ENCODE results near the gene KCNQ5.

The KCNQ5 gene

DNA sequence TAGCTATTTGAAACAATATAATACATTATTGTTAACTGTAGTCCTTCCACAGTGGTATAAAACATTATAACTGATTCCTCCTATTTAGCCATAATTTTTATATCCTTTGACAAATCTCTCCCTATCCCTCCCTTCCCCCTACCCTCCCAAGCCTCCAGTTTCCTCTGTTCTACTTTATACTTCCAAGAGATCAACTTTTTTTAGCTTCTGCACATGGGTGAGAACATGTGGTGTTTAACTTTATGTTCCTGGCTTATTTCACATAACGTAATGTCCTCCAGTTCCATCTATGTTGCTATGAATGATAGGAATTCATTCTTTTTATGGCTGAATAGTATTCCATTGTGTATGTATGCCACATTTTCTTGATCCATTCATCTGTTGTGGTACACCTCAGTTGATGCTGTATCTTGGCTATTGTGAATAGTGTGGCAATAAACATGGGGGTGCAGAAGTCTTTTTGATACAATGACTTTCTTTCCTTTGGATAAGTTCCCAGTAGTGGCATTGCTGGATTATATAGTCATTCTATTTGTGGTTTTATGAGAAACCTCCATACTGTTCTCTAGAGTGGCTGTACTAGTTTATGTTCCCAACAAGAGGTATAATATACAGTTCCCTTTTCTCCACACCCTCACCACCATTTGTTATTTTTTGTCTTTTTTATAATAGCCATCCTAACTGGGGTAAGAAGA is 205.0 kb downstream of the KCNQ5 start:
- H3K4me3 ChIP-seq (ENCODE audit: low read length), result no peak overlapping the region
- TF ChIP-seq ZNF274 (IDR thresholded peaks at IDR 0.05; ENCODE audit: low read depth, low read length), result no peak

GRCh38 chr6:72828904-72829303 is 207.0 kb downstream of the KCNQ5 start:
- no peak overlapping the region for H3K4me3 ChIP-seq (ENCODE audit: low read length)
- TF ChIP-seq ZNF274 (IDR thresholded peaks at IDR 0.05; ENCODE audit: low read depth, low read length), result no peak

DNA sequence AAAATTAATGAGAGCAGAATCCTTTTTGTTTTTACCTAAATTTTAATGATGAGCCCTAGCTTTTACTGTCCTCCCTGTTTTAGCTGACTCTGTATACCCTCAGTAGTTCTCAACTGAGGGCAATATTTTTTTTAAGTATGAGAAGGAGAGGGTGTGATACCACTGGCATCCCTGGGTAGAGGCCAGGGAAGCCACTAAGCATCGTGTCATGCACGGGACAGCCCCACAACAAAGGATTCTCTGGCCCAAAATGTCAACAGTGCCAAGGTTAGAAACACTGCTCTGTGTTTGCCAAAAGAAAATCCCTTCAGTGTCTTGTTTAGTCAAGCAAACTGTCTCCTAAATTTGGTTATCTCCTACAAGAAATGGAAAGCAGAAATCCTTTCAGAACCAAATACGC is 210.4 kb downstream of the KCNQ5 start:
- no peak for TF ChIP-seq ZNF274 (IDR thresholded peaks at IDR 0.05; ENCODE audit: low read depth, low read length)
- H3K4me3 ChIP-seq (ENCODE audit: low read length), result no peak overlapping the region

DNA sequence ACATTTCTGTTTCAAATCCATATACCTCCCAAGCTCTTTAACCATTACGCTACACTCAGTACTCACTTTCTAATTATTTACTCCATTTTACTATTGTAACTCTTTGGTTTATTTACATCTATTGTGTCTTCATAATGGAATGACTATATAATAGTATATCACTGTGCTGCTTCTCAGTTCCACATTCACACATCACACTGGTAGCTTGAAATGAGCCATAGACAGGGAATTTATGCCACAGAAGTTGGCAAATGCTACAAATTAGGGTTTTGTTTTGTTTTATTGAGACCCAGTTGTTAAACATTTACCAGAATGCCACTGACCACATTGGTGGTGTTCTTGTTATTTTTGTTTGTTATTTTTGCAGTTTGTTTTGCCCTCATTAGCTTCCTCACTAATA is 213.9 kb downstream of the KCNQ5 start:
- TF ChIP-seq ZNF274 (IDR thresholded peaks at IDR 0.05; ENCODE audit: low read depth, low read length), result no peak
- H3K4me3 ChIP-seq (ENCODE audit: low read length), result no peak overlapping the region

GRCh38 chr6:72836971-72837370 is 215.1 kb downstream of the KCNQ5 start:
- H3K4me3 ChIP-seq (ENCODE audit: low read length), result no peak overlapping the region
- no peak for TF ChIP-seq ZNF274 (IDR thresholded peaks at IDR 0.05; ENCODE audit: low read depth, low read length)

GRCh38 chr6:72841195-72841594 is 219.3 kb downstream of the KCNQ5 start:
- H3K4me3 ChIP-seq (ENCODE audit: low read length), result no peak overlapping the region
- no peak for TF ChIP-seq ZNF274 (IDR thresholded peaks at IDR 0.05; ENCODE audit: low read depth, low read length)

DNA sequence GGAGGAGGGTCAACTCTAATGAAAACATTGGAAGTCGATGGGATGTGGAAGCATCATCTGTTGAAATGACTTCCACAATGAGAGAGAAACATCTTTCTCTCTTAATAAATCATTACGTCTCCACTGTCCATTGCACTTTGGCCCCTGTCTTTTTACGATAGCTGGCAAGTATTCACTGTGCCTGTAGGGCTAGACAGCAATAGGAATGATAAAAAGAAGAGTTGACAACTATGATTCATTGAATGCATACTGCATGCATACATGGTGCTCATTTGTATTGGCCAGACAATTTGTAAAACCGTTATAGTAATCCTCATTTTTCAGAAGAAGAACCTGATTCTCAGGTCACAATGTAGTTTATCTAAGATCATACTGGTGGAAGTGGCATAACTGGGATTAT is 220.3 kb downstream of the KCNQ5 start:
- TF ChIP-seq ZNF274 (IDR thresholded peaks at IDR 0.05; ENCODE audit: low read depth, low read length), result no peak
- no peak overlapping the region for H3K4me3 ChIP-seq (ENCODE audit: low read length)

- TF ChIP-seq ZNF274 (IDR thresholded peaks at IDR 0.05; ENCODE audit: low read depth, low read length), result no peak
- no peak overlapping the region for H3K4me3 ChIP-seq (ENCODE audit: low read length)
Measured at GRCh38 chr6:72844614-72845013, 222.8 kb downstream of the KCNQ5 start.

DNA sequence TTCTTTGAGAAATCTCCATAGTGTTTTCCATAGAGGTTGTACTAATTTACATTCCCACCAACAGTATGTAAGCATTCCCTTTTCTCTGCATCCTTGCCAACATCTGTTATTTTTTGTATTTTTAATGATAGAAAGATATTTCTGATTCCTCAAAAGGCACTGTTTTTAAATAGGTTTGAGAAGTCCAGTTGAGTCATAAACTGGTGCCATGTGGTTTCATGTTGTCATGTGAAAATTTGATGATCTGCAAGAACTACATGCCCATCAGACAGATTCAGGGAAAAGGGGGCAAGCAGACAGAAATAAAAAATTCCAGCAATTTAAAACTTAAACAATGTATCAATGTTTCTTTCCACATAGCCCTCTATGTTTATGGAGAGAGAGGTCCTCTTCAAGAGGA is 227.5 kb downstream of the KCNQ5 start:
- H3K4me3 ChIP-seq (ENCODE audit: low read length), result no peak overlapping the region
- no peak for TF ChIP-seq ZNF274 (IDR thresholded peaks at IDR 0.05; ENCODE audit: low read depth, low read length)

DNA sequence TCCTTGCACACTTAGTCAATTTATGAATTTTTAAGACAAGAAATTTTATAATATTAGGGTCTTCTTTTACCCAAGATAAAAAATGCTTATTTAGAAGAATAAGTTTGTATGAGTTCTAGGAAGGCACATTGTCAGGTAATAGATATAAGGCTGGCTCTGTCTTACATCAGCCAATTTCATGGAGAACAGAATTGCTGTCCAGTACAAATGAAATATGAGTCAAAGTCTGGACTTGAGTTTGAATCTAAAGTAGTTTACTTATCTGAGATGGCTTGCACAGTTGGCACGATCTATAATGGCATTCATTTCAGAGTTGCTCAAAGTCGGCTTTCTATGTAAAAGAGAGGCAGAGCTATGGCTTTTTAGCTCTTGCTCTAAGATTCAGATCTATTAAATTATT is 228.2 kb downstream of the KCNQ5 start:
- no peak for TF ChIP-seq ZNF274 (IDR thresholded peaks at IDR 0.05; ENCODE audit: low read depth, low read length)
- H3K4me3 ChIP-seq (ENCODE audit: low read length), result no peak overlapping the region

DNA sequence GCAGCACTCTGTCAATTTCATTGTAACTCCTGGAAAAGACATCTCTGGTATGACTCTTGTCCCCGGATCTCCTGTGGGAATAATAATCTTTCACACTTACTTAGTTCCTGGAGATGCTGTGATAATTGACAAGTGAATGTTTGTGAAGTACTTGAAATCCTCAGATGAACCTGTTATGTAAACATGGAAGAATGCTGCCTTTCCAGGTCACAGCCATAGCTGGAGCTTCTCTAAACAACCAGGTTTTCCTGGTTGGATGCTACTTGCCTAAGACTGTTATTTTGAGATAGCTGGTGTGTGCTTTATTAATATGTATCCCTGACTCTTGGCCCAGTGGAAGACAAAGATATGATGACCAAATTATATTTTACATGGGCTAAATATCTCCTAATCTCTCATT is 228.6 kb downstream of the KCNQ5 start:
- TF ChIP-seq ZNF274 (IDR thresholded peaks at IDR 0.05; ENCODE audit: low read depth, low read length), result no peak
- H3K4me3 ChIP-seq (ENCODE audit: low read length), result no peak overlapping the region

GRCh38 chr6:72855471-72855870 is 233.6 kb downstream of the KCNQ5 start:
- no peak overlapping the region for H3K4me3 ChIP-seq (ENCODE audit: low read length)
- no peak for TF ChIP-seq ZNF274 (IDR thresholded peaks at IDR 0.05; ENCODE audit: low read depth, low read length)

- no peak for TF ChIP-seq ZNF274 (IDR thresholded peaks at IDR 0.05; ENCODE audit: low read depth, low read length)
- no peak overlapping the region for H3K4me3 ChIP-seq (ENCODE audit: low read length)
Measured at GRCh38 chr6:72856801-72857200, 234.9 kb downstream of the KCNQ5 start.

GRCh38 chr6:72857791-72858585 is 236.1 kb downstream of the KCNQ5 start:
- no peak for TF ChIP-seq ZNF274 (IDR thresholded peaks at IDR 0.05; ENCODE audit: low read depth, low read length)
- no peak overlapping the region for H3K4me3 ChIP-seq (ENCODE audit: low read length)

DNA sequence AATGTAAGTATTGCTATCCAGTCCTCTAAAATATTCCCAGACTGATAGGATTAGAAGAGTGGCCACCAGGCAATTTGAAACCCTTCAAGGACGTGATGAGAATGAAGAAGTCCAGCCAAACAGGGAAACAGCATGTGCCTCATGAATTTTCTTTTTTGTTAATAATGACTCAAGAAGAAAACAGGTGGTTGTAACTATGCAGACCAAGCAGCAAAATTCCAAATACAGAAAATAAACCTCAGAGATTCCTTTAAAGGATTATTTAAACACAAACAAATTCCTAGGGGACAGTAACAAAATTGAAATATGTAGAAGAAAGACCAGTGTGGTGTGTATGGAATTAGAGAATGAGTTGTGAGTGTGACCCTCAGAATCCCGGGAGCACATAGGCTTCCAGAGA is 239.2 kb downstream of the KCNQ5 start:
- H3K4me3 ChIP-seq (ENCODE audit: low read length), result no peak overlapping the region
- no peak for TF ChIP-seq ZNF274 (IDR thresholded peaks at IDR 0.05; ENCODE audit: low read depth, low read length)
